K562 (cell line): ENCODE data around the gene NBEAL1. TPM values are rescaled to one million over a fixed set of nuclear protein-coding genes. Genes with fewer than 3 reads are reported as not detected.

Experiments
- BCOR ChIP-seq: fragments of 450-650 bp; IDR thresholded peaks from 2 replicates; pipeline ENCODE4 v1.6.1; 2016
- SNIP1 ChIP-seq: fragments of 450-650 bp; IDR thresholded peaks from 2 replicates; pipeline ENCODE4 v1.7.1; 2017; ENCODE audit warnings: low read depth, mild to moderate bottlenecking
- THRAP3 ChIP-seq: fragments of 450-650 bp; IDR thresholded peaks from 2 replicates; pipeline ENCODE4 v1.6.1; 2016; ENCODE audit warnings: mild to moderate bottlenecking, inconsistent platforms, borderline replicate concordance
- ZNF146 ChIP-seq: IDR thresholded peaks from one replicate; pipeline ENCODE4 v1.6.1; 2018; ENCODE audit warnings: missing compliant biosample characterization; ENCODE audit not compliant: unreplicated experiment
- ZNF584 ChIP-seq: fragments of 200-800 bp; sonication (Bioruptor generic); IDR thresholded peaks from 2 replicates; pipeline ENCODE4 v1.6.1; 2016; ENCODE audit warnings: low read depth, mild to moderate bottlenecking, missing genetic modification characterization, missing compliant biosample characterization
- polyA plus RNA-seq, 8 experiments: library from polyadenylated mRNA; depleted of rRNA in 4 of 8; stranded (reverse) in 5 of 8; unstranded in 3 of 8; fragments of >200 nt; fragmentation: Nextera tagmentation in 2 of 8; fragmentation: Illumina TruSeq in 1 of 8; extraction: Ambion mirVana in 2 of 8; extraction: Trizol in 1 of 8; gene quantifications; 2 replicates each; pipeline versions ENCODE4 v1.2.1 to v1.2.3, GENCODE V29; 2011 to 2014; ENCODE audit warnings: inconsistent platforms in 1 of 8, missing spikeins in 1 of 8
- total RNA-seq, 7 experiments: library from RNA; depleted of rRNA in 6 of 7; stranded (reverse); fragments of >200 nt in 6 of 7; fragmentation: Illumina TruSeq in 2 of 7; extraction: Trizol in 2 of 7; gene quantifications; 2 replicates each; pipeline versions ENCODE4 v1.2.1 to v1.2.3, GENCODE V29; 2011 to 2021; ENCODE audit warnings: low replicate concordance in 1 of 7
- TF ChIP-seq, protein P1 (sequence below): sonication (generic); formaldehyde crosslinking; IDR thresholded peaks from 2 replicates; pipeline ENCODE4 v1.8.0; 2022; ENCODE audit warnings: mild to moderate bottlenecking, missing genetic modification reagents
- TF ChIP-seq, protein P2 (sequence below): IDR thresholded peaks from 3 replicates; pipeline ENCODE4 v1.6.1; 2011; ENCODE audit warnings: borderline replicate concordance, mild to moderate bottlenecking, moderate library complexity; ENCODE audit not compliant: insufficient read length; ENCODE audit errors: extremely low read depth
- TF ChIP-seq, protein P3 (sequence below): fragments of 450-650 bp; IDR thresholded peaks from 2 replicates; pipeline ENCODE4 v1.6.1; 2017; ENCODE audit warnings: antibody characterized with exemption, mild to moderate bottlenecking

Gene NBEAL1
- total and polyA plus RNA-seq, 9 of the 15 experiments (the other 6 are each of a cell fraction or from before 2014, with no cell fraction given), result 2.1 to 13.5 (median 7.3) TPM

GRCh38 chr2:202965810-202966460 lies 48.7 kb upstream of the NBEAL1 start (continued):
- TF ChIP-seq, protein P1, sequence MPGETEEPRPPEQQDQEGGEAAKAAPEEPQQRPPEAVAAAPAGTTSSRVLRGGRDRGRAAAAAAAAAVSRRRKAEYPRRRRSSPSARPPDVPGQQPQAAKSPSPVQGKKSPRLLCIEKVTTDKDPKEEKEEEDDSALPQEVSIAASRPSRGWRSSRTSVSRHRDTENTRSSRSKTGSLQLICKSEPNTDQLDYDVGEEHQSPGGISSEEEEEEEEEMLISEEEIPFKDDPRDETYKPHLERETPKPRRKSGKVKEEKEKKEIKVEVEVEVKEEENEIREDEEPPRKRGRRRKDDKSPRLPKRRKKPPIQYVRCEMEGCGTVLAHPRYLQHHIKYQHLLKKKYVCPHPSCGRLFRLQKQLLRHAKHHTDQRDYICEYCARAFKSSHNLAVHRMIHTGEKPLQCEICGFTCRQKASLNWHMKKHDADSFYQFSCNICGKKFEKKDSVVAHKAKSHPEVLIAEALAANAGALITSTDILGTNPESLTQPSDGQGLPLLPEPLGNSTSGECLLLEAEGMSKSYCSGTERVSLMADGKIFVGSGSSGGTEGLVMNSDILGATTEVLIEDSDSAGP (CRISPR knock-in tag), result no peak
- TF ChIP-seq ZNF146 (CRISPR knock-in tag) (no peak), THRAP3 (no peak), ZNF584 (CRISPR knock-in tag) (no peak), SNIP1 (no peak), BCOR (no peak)
- TF ChIP-seq, protein P2, sequence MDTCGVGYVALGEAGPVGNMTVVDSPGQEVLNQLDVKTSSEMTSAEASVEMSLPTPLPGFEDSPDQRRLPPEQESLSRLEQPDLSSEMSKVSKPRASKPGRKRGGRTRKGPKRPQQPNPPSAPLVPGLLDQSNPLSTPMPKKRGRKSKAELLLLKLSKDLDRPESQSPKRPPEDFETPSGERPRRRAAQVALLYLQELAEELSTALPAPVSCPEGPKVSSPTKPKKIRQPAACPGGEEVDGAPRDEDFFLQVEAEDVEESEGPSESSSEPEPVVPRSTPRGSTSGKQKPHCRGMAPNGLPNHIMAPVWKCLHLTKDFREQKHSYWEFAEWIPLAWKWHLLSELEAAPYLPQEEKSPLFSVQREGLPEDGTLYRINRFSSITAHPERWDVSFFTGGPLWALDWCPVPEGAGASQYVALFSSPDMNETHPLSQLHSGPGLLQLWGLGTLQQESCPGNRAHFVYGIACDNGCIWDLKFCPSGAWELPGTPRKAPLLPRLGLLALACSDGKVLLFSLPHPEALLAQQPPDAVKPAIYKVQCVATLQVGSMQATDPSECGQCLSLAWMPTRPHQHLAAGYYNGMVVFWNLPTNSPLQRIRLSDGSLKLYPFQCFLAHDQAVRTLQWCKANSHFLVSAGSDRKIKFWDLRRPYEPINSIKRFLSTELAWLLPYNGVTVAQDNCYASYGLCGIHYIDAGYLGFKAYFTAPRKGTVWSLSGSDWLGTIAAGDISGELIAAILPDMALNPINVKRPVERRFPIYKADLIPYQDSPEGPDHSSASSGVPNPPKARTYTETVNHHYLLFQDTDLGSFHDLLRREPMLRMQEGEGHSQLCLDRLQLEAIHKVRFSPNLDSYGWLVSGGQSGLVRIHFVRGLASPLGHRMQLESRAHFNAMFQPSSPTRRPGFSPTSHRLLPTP, result no peak
- TF ChIP-seq, protein P3, sequence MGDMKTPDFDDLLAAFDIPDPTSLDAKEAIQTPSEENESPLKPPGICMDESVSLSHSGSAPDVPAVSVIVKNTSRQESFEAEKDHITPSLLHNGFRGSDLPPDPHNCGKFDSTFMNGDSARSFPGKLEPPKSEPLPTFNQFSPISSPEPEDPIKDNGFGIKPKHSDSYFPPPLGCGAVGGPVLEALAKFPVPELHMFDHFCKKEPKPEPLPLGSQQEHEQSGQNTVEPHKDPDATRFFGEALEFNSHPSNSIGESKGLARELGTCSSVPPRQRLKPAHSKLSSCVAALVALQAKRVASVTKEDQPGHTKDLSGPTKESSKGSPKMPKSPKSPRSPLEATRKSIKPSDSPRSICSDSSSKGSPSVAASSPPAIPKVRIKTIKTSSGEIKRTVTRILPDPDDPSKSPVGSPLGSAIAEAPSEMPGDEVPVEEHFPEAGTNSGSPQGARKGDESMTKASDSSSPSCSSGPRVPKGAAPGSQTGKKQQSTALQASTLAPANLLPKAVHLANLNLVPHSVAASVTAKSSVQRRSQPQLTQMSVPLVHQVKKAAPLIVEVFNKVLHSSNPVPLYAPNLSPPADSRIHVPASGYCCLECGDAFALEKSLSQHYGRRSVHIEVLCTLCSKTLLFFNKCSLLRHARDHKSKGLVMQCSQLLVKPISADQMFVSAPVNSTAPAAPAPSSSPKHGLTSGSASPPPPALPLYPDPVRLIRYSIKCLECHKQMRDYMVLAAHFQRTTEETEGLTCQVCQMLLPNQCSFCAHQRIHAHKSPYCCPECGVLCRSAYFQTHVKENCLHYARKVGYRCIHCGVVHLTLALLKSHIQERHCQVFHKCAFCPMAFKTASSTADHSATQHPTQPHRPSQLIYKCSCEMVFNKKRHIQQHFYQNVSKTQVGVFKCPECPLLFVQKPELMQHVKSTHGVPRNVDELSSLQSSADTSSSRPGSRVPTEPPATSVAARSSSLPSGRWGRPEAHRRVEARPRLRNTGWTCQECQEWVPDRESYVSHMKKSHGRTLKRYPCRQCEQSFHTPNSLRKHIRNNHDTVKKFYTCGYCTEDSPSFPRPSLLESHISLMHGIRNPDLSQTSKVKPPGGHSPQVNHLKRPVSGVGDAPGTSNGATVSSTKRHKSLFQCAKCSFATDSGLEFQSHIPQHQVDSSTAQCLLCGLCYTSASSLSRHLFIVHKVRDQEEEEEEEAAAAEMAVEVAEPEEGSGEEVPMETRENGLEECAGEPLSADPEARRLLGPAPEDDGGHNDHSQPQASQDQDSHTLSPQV, result peak; percentile 96
